ENCODE data around the gene PRAMEF25. TPM values are rescaled to one million over a fixed set of nuclear protein-coding genes. Genes with fewer than 3 reads are reported as not detected.

The PRAMEF25 gene
- not detected in 2 replicates for total RNA-seq

GRCh38 chr1:13070474-13070873 lies at the start of gene PRAMEF25:
PRAMEF25 (plus strand) TSS chr1:13070774; CDS start chr1:13073694, 2,920 bp downstream.

GRCh38 chr1:13056475-13056874 lies 14.1 kb upstream of the PRAMEF25 start, which contains the start of gene PRAMEF27:
PRAMEF27 (minus strand) TSS chr1:13056575; CDS start chr1:13053659, 2,916 bp downstream.

GRCh38 chr1:13116754-13117153 lies 46.2 kb downstream of the PRAMEF25 start, which contains the start of gene HNRNPCL2:
HNRNPCL2 (minus strand) TSS chr1:13116854; CDS start chr1:13116400, 454 bp downstream.

Other genes starting within 250 kb of the PRAMEF25 start
- not detected in 2 replicates for gene PRAMEF11, start 239.4 kb upstream of the PRAMEF25 start, total RNA-seq
- gene HNRNPCL1, start 222.1 kb upstream of the PRAMEF25 start, total RNA-seq, result not detected in 2 replicates
- not detected in 2 replicates for gene PRAMEF2, start 213.7 kb upstream of the PRAMEF25 start, total RNA-seq
- not detected in 2 replicates for gene PRAMEF4, start 184.6 kb upstream of the PRAMEF25 start, total RNA-seq
- gene PRAMEF10, start 172.5 kb upstream of the PRAMEF25 start, total RNA-seq, result not detected in 2 replicates
- not detected in 2 replicates for gene PRAMEF7, start 154.2 kb upstream of the PRAMEF25 start, total RNA-seq
- gene PRAMEF6, start 123.2 kb upstream of the PRAMEF25 start, total RNA-seq, result not detected in 2 replicates
- gene PRAMEF27, start 14.2 kb upstream of the PRAMEF25 start, total RNA-seq, result not detected in 2 replicates
- not detected in 2 replicates for gene HNRNPCL3, start 10.0 kb upstream of the PRAMEF25 start, total RNA-seq
- gene HNRNPCL2, start 46.1 kb downstream of the PRAMEF25 start, total RNA-seq, result not detected in 2 replicates
- gene PRAMEF26, start 85.2 kb downstream of the PRAMEF25 start, total RNA-seq, result not detected in 2 replicates
- gene HNRNPCL4, start 94.9 kb downstream of the PRAMEF25 start, total RNA-seq, result not detected in 2 replicates
- not detected in 2 replicates for gene PRAMEF9, start 101.1 kb downstream of the PRAMEF25 start, total RNA-seq
- not detected in 2 replicates for gene PRAMEF13, start 130.6 kb downstream of the PRAMEF25 start, total RNA-seq
- not detected in 2 replicates for gene PRAMEF18, start 155.4 kb downstream of the PRAMEF25 start, total RNA-seq
- gene PRAMEF5, start 183.4 kb downstream of the PRAMEF25 start, total RNA-seq, result not detected in 2 replicates
- gene PRAMEF8, start 214.4 kb downstream of the PRAMEF25 start, total RNA-seq, result not detected in 2 replicates
- not detected in 2 replicates for gene PRAMEF33, start 232.8 kb downstream of the PRAMEF25 start, total RNA-seq
- gene PRAMEF15, start 244.8 kb downstream of the PRAMEF25 start, total RNA-seq, result not detected in 2 replicates

Data from cardiac atrium fibroblast (primary cell).